Subcutaneous adipose tissue (tissue), 4 donors: ENCODE data around the gene PSAT1. TPM values are rescaled to one million over a fixed set of nuclear protein-coding genes. Genes with fewer than 3 reads are reported as not detected.

Source experiments
- CTCF ChIP-seq: fragments of 450-650 bp; IDR thresholded peaks from one replicate; pipeline ENCODE4 v1.5.1; 2016; ENCODE audit warnings: low read depth, mild to moderate bottlenecking, control low read depth, antibody characterized with exemption, moderate library complexity
- total RNA-seq, 4 donors: library from RNA; depleted of rRNA; stranded (reverse); fragments of >200 nt; gene quantifications; one replicate each; pipeline ENCODE4 v1.1.0, GENCODE V29; 2016

PSAT1 gene
- total RNA-seq, 4 donors from 2014 or later: 0.66 to 33.8 (median 5.8) TPM

DNA sequence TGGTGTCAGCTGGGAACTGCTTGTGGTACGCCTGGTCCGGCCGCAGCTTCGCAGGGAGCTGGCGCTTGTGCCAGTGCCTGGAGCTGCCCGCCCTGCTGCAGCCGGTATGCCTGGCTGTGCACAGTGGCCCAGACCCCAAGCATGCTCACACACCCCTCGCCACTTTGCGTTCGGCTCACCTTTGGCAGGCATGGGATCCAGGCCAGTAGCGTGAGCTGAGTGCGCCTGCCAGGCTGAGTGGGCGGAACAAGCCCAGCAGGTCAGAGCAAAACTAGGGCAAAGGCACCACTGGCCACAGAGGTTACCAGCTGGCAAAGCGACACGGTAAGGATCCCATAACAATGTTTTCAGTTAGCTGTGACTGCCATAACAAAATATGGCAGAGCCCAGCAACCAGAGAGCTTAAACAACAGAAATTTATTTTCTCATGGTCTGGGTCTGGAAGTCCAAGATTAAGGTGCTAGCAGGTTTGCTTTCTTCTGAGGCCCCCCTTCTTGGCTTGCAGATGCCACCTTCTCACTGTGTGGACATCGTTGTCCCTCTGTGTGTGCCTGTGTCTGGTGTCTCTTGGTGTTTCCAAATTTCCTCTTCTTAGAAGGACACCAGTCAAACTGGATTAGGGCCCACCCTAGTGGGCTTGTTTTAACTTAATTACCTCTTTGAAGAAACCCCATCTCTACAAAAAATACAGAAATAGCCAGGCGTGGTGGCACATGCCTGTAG, 61.6 kb downstream of the PSAT1 start:
- no peak for TF ChIP-seq CTCF

DNA sequence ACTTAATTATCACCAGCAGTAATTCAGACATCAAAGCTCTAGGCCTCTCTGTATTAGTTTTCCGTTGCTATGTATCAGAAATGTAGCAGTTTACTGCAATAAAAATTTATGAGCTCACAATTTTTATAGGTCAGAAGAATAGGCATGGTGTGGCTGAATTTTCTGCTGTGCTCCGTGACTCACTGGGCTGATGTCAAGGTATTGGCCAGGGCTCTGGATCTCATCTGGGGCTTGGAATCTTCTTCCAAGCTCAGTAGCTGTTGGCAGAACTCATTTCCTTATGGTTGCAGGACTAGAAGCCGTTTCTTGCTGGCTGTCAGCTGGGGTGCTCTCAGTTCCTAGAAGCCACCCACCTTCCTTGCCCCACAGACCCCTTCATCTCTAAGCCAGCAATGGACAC, 66.3 kb downstream of the PSAT1 start:
- TF ChIP-seq CTCF: no peak

DNA sequence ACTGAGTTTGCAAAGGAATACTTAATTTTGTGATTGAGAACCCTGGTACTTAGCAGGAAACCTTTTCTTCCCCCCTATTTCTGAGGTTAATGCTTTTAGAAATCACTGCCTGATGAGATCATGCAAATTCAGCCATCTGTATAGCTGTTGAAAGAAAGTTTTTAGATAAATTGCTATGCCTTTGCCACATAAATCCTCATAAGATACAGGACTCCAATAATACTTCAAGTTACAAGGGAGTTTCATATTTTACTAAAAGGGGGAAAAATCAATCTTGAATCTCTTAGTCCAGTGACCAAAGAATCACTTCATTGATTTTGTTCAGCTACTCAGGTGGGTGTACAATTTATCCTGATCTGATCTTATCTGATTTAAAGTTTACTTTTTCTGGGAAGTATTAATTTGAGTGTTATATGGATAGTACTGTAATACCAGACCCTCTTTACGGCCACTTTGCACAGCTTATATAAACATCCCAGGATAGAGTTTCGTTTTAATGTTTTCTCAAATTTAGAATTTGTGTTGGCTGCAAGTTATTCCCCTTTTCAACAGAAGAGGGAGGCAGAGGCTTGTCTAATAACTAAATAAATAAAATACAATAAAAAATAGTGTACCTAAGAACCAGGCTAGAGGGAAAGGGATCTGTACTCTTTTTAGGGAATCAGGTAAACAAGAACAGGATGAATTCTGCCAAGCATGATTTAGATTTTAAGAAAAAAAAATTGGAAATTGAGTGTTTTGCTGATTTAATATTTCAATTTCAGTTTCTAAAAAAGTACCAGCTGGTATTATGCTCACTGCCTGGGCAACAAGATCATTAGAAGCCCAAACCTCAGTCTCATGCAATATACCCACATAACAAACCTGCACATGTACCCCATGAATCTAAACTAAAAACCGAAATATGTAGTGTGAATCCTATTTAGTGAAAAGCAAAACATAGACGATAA, 69.1 kb downstream of the PSAT1 start:
- TF ChIP-seq CTCF: no peak

DNA sequence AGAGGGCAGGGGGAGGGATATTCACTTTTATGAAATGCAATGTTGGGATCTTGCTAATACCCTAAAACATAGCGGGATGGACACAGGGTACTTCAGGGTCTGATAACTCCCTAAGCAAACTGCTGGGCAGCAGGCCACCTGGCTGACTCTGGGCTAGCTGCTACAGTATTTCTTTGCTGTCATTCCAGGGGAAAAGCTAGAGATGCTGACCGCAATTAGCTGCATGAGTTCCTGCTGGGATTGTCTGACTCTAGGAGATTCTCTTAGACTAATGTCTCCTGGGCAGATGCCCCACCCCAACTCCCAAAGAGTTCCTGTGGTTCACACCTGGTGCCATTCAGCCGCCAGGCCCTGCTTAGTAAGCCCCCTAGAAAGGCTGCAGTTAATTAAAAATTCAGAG, 69.9 kb downstream of the PSAT1 start:
- TF ChIP-seq CTCF: no peak

- TF ChIP-seq CTCF: no peak
Measured at GRCh38 chr9:78368236-78368635, 71.3 kb downstream of the PSAT1 start.

DNA sequence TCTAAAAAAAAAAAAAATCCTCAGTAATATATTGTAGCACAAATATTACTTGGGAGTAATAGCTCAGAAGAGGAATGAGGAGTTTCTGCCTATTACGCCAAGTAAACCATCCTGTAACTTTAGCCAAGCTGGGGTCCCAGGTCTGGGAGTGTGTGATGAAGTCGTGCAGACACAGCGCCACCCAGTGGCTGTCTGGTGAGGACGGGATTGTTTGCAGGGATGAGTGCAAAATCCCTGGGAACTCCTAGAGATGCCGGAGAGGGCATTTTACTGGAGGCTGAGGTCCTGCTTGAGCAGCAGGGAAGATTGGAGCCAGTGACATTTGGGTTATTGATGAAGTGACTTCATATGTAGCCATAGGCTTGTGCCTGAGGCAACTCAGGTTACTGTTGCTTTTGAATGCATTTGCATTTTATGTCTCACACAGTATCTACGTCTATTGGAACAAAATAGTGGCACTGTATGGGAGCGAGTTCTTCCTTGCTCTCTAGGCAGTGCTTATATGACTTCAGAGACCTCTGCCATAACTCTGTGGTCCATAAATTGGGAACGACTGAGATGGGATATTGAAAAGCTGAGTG, 72.8 kb downstream of the PSAT1 start:
- TF ChIP-seq CTCF: no peak

GRCh38 chr9:78370991-78371390, 74.1 kb downstream of the PSAT1 start:
- TF ChIP-seq CTCF: no peak
